HCT116 (cell line): ENCODE data around the gene LAPTM4A. TPM values are rescaled to one million over a fixed set of nuclear protein-coding genes. Genes with fewer than 3 reads are reported as not detected.
A peak's percentile ranks its signal among the peaks of the same experiment; 100 is the strongest.

Experiments used
- ATAC-seq: fragments of 200-7000 bp; cut with Tn5 transposase; 2 replicates; pipeline ENCODE4 v1.9.1; 2020; ENCODE audit warnings: mild to moderate bottlenecking, moderate library complexity
- BruUV-seq: library from RNA; stranded (reverse); fragments of 400-500 nt; replicated peaks from 2 replicates; lab custom pipeline; 2021; lab: Mats Ljungman, UMichigan
- CTCF ChIA-PET: fragments of 300-600 bp; sonication (Branson Sonifier 250); formaldehyde crosslinking; loops from one replicate; lab custom pipeline; 2021; ENCODE audit warnings: antibody characterized with exemption; lab: Charles Lee
- POLR2A ChIA-PET: fragments of 300-600, 350-600 bp; sonication (Branson Sonifier 250); formaldehyde crosslinking; loops from one replicate; lab custom pipeline; 2021; ENCODE audit warnings: antibody characterized with exemption; lab: Charles Lee
- RAD21 ChIA-PET, 2 experiments: fragments of 300-600 bp; sonication (Branson Sonifier 250); formaldehyde crosslinking; loops; one replicate each; lab custom pipeline; 2023; ENCODE audit warnings: low total read pairs in 2 of 2; ENCODE audit not compliant: uncharacterized antibody in 2 of 2, unreplicated experiment in 2 of 2, low non-redundant PET in 1 of 2; lab: Charles Lee
- DNase-seq: peaks from one replicate; pipeline ENCODE4 v3.0.0-alpha.2; 2010; ENCODE audit warnings: low read depth, low spot score
- H2AFZ ChIP-seq: fragments of 200-600 bp; shearing (Covaris generic), sonication (generic); 2 replicates; pipeline ENCODE4 v1.6.1; 2017; ENCODE audit warnings: low read depth, mixed run types, mixed read lengths, antibody characterized with exemption, low read length; ENCODE audit not compliant: poor library complexity, severe bottlenecking
- H3K27ac ChIP-seq: 2 replicates; pipeline ENCODE4 v1.5.1; 2012; ENCODE audit warnings: low read depth, low read length
- H3K27me3 ChIP-seq: fragments of 200-600 bp; sonication (generic); 2 replicates; pipeline ENCODE4 v1.6.1; 2016; ENCODE audit warnings: mixed run types, low read length, mixed read lengths; ENCODE audit not compliant: insufficient read depth
- H3K36me3 ChIP-seq, 2 experiments: fragments of 200-500 bp in 1 of 2; fragments of 200-600 bp in 1 of 2; sonication (Bioruptor generic) in 1 of 2; sonication (generic) in 1 of 2; 2 replicates each; pipeline versions ENCODE4 v1.5.1 to v1.6.1; 2014 to 2016; ENCODE audit warnings: low read length in 2 of 2, inconsistent platforms in 1 of 2, mixed read lengths in 1 of 2, mixed run types in 1 of 2; ENCODE audit not compliant: insufficient read depth in 2 of 2, control insufficient read depth in 1 of 2
- H3K4me1 ChIP-seq, 2 experiments: fragments of 200-600 bp in 1 of 2; sonication (generic) in 1 of 2; 2 replicates each; pipeline versions ENCODE4 v1.5.1 to v1.6.1; 2012 to 2017; ENCODE audit warnings: low read length in 2 of 2, inconsistent platforms in 1 of 2, mild to moderate bottlenecking in 1 of 2, mixed read lengths in 1 of 2, mixed run types in 1 of 2, moderate library complexity in 1 of 2; ENCODE audit not compliant: insufficient read depth in 2 of 2, control insufficient read depth in 1 of 2
- H3K4me2 ChIP-seq: fragments of 200-600 bp; sonication (generic); 2 replicates; pipeline ENCODE4 v1.6.1; 2017; ENCODE audit warnings: mixed run types, low read length, mixed read lengths
- H3K4me3 ChIP-seq, 2 experiments: fragments of 200-600 bp in 1 of 2; sonication (generic) in 1 of 2; replicated peaks in 1 of 2; 2 replicates each; pipeline ENCODE4 v1.5.1; 2011 to 2016; ENCODE audit warnings: low read length in 2 of 2, control low read depth in 1 of 2, low read depth in 1 of 2, mild to moderate bottlenecking in 1 of 2, mixed read lengths in 1 of 2, mixed run types in 1 of 2
- H3K79me2 ChIP-seq: fragments of 200-600 bp; sonication (generic); 2 replicates; pipeline ENCODE4 v1.6.1; 2017; ENCODE audit warnings: mild to moderate bottlenecking, mixed run types, low read length, moderate library complexity, mixed read lengths; ENCODE audit not compliant: insufficient read depth
- H3K9ac ChIP-seq: fragments of 200-600 bp; sonication (generic); 2 replicates; pipeline ENCODE4 v1.6.1; 2016; ENCODE audit warnings: low read length, mixed read lengths
- H3K9me2 ChIP-seq: fragments of 200-600 bp; sonication (generic), shearing (Covaris generic); 2 replicates; pipeline ENCODE4 v1.6.1; 2017; ENCODE audit warnings: mixed run types, mild to moderate bottlenecking, moderate library complexity; ENCODE audit not compliant: insufficient read depth
- H3K9me3 ChIP-seq, 2 experiments: fragments of 200-500 bp in 1 of 2; fragments of 200-600 bp in 1 of 2; sonication (Bioruptor generic) in 1 of 2; sonication (generic) in 1 of 2; 2 replicates each; pipeline ENCODE4 v1.6.1; 2014 to 2017; ENCODE audit warnings: low read length in 2 of 2, mixed read lengths in 2 of 2, inconsistent platforms in 1 of 2, low read depth in 1 of 2, mild to moderate bottlenecking in 1 of 2, mixed run types in 1 of 2, moderate library complexity in 1 of 2; ENCODE audit not compliant: control insufficient read depth in 1 of 2, insufficient read depth in 1 of 2
- H4K20me1 ChIP-seq: fragments of 200-600 bp; sonication (generic), shearing (Covaris generic); 2 replicates; pipeline ENCODE4 v1.6.1; 2017; ENCODE audit warnings: mixed run types, mild to moderate bottlenecking, moderate library complexity; ENCODE audit not compliant: insufficient read depth
- CEBPB ChIP-seq: IDR thresholded peaks from 2 replicates; pipeline ENCODE4 v1.6.1; 2012; ENCODE audit warnings: low read depth
- EGR1 ChIP-seq: IDR thresholded peaks from 2 replicates; pipeline ENCODE4 v1.6.1; 2012; ENCODE audit warnings: low read depth
- ELF1 ChIP-seq: IDR thresholded peaks from 2 replicates; pipeline ENCODE4 v1.6.1; 2012; ENCODE audit warnings: low read depth, borderline replicate concordance
- EZH2 ChIP-seq: fragments of 200-600 bp; sonication (generic); IDR thresholded peaks from 2 replicates; pipeline ENCODE4 v1.6.1; 2017; ENCODE audit warnings: antibody characterized with exemption, mixed run types
- EZH2phosphoT487 ChIP-seq: fragments of 200-600 bp; IDR thresholded peaks from 2 replicates; pipeline ENCODE4 v1.6.1; 2018; ENCODE audit warnings: antibody characterized with exemption, borderline replicate concordance
- FOSL1 ChIP-seq: IDR thresholded peaks from 2 replicates; pipeline ENCODE4 v1.6.1; 2012; ENCODE audit warnings: low read depth
- JUND ChIP-seq: IDR thresholded peaks from 2 replicates; pipeline ENCODE4 v1.6.1; 2012
- POLR2A ChIP-seq: IDR thresholded peaks from 2 replicates; pipeline ENCODE4 v1.7.0; 2011; ENCODE audit warnings: borderline replicate concordance; ENCODE audit not compliant: insufficient read depth, insufficient read length; ENCODE audit errors: extremely low read depth
- SP1 ChIP-seq: IDR thresholded peaks from 2 replicates; pipeline ENCODE4 v1.6.1; 2012; ENCODE audit warnings: low read depth
- SRF ChIP-seq: IDR thresholded peaks from 2 replicates; pipeline ENCODE4 v1.6.1; 2012; ENCODE audit warnings: low read depth
- TCF7L2 ChIP-seq: IDR thresholded peaks from 2 replicates; pipeline ENCODE4 v1.7.0; 2011; ENCODE audit warnings: borderline replicate concordance, inconsistent platforms; ENCODE audit not compliant: insufficient read depth, insufficient read length; ENCODE audit errors: extremely low read depth
- YY1 ChIP-seq: IDR thresholded peaks from 2 replicates; pipeline ENCODE4 v1.6.1; 2011; ENCODE audit warnings: low read length, low read depth, moderate library complexity, mild to moderate bottlenecking; ENCODE audit not compliant: insufficient replicate concordance; ENCODE audit errors: extremely low read depth
- ZFX ChIP-seq: fragments of 450-650 bp; IDR thresholded peaks from 2 replicates; pipeline ENCODE4 v1.6.1; 2017
- ZNF274 ChIP-seq: fragments of 200-500 bp; sonication (Bioruptor generic); IDR thresholded peaks from 2 replicates; pipeline ENCODE4 v1.6.1; 2014; ENCODE audit warnings: mild to moderate bottlenecking, low read depth, low read length, inconsistent platforms
- intact Hi-C: fragments of 100-400 bp; cut with micrococcal nuclease; formaldehyde crosslinking; loops from 2 replicates; pipeline ENCODE4 v1.10.0; 2022
- total RNA-seq: library from RNA; stranded (reverse); gene quantifications from one replicate; pipeline ENCODE4 v1.2.1, GENCODE V29; 2021; ENCODE audit not compliant: unreplicated experiment
- TF ChIP-seq, protein P1 (sequence below): IDR thresholded peaks from 2 replicates; pipeline ENCODE4 v1.6.1; 2012
- TF ChIP-seq, protein P2 (sequence below): IDR thresholded peaks from 2 replicates; pipeline ENCODE4 v1.6.1; 2011; ENCODE audit warnings: mild to moderate bottlenecking, low read length, moderate library complexity; ENCODE audit not compliant: insufficient replicate concordance; ENCODE audit errors: extremely low read depth
- TF ChIP-seq, protein P3 (sequence below), 3 experiments: fragments of 200-600 bp in 1 of 3; sonication (generic) in 1 of 3; IDR thresholded peaks in 2 of 3; conservative IDR thresholded peaks in 1 of 3; 2 replicates each; pipeline ENCODE4 v1.5.1; 2012 to 2017; ENCODE audit warnings: low read depth in 2 of 3, low read length in 2 of 3, antibody characterized with exemption in 1 of 3, borderline replicate concordance in 1 of 3, control low read depth in 1 of 3, mild to moderate bottlenecking in 1 of 3, mixed read lengths in 1 of 3, mixed run types in 1 of 3, moderate library complexity in 1 of 3; ENCODE audit not compliant: insufficient read depth in 1 of 3
- TF ChIP-seq, protein P4 (sequence below): IDR thresholded peaks from 2 replicates; pipeline ENCODE4 v1.6.1; 2012; ENCODE audit warnings: low read depth
- TF ChIP-seq, protein P5 (sequence below): IDR thresholded peaks from 2 replicates; pipeline ENCODE4 v1.6.1; 2012

The LAPTM4A gene
- total RNA-seq, 1 experiment from 2014 or later: 84.5 TPM

DNA sequence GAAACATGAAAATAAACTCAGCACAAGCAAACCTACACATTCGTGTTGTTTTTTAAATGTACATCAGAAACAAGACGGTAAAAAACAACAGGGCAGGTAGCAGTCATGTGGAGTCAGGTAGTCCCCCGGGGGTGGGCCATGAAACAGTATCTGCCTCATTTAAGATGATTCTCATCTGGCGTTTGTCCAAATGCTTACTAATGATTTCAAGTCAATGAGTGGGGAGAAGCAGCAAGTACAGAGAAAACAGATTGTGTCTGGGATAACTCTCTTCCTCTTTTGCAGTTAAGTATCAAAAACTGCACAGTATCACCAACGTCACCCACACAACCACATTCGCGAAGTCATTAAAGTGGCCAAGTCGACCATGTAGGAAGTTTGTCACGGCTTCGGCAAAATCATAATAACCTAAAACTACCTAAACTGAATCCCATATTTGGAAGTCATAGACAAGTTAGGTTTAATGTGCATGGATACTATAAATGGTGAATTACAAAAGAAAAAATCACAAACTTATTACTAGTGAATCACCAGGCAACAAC lies 1.3 kb downstream of the LAPTM4A start:
- peak overlapping the region; percentile 82 to 85 for H3K4me3 ChIP-seq
- H3K27me3 ChIP-seq: no peaks in the 10 kb centered on the region
- no peaks in the 10 kb centered on the region for H3K9me3 ChIP-seq
- H4K20me1 ChIP-seq: no peaks in the 10 kb centered on the region
- H3K79me2 ChIP-seq: peaks cover 55% of the 10 kb centered on the region
- ChIA-PET POLR2A (interaction anchor here (1.9 kb wide), 1 partner anchor 9 kb away, joined by 7 read pairs; no protein-coding TSS in a partner anchor), CTCF (no interaction called here), RAD21 (no interaction called here)
- H3K4me2 ChIP-seq: peak overlapping the region; percentile 83
- ATAC-seq (no peak), DNase-seq (no peak)
- no peak overlapping the region for H3K27ac ChIP-seq
- BruUV-seq: no TSS peak
- no peak overlapping the region for H2AFZ ChIP-seq
- TF ChIP-seq ZFX: no peak
- no peak for TF ChIP-seq POLR2A
- no peak for TF ChIP-seq SRF
- TF ChIP-seq ELF1: no peak
- TF ChIP-seq, protein P1, sequence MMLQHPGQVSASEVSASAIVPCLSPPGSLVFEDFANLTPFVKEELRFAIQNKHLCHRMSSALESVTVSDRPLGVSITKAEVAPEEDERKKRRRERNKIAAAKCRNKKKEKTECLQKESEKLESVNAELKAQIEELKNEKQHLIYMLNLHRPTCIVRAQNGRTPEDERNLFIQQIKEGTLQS: no peak
- no peak for TF ChIP-seq JUND
- no peak for TF ChIP-seq EZH2
- no peak for TF ChIP-seq TCF7L2
- TF ChIP-seq EZH2phosphoT487: no peak
- TF ChIP-seq SP1: no peak
- no peak for TF ChIP-seq CEBPB
- TF ChIP-seq, protein P2, sequence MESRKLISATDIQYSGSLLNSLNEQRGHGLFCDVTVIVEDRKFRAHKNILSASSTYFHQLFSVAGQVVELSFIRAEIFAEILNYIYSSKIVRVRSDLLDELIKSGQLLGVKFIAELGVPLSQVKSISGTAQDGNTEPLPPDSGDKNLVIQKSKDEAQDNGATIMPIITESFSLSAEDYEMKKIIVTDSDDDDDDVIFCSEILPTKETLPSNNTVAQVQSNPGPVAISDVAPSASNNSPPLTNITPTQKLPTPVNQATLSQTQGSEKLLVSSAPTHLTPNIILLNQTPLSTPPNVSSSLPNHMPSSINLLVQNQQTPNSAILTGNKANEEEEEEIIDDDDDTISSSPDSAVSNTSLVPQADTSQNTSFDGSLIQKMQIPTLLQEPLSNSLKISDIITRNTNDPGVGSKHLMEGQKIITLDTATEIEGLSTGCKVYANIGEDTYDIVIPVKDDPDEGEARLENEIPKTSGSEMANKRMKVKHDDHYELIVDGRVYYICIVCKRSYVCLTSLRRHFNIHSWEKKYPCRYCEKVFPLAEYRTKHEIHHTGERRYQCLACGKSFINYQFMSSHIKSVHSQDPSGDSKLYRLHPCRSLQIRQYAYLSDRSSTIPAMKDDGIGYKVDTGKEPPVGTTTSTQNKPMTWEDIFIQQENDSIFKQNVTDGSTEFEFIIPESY: no peak
- TF ChIP-seq, protein P3, sequence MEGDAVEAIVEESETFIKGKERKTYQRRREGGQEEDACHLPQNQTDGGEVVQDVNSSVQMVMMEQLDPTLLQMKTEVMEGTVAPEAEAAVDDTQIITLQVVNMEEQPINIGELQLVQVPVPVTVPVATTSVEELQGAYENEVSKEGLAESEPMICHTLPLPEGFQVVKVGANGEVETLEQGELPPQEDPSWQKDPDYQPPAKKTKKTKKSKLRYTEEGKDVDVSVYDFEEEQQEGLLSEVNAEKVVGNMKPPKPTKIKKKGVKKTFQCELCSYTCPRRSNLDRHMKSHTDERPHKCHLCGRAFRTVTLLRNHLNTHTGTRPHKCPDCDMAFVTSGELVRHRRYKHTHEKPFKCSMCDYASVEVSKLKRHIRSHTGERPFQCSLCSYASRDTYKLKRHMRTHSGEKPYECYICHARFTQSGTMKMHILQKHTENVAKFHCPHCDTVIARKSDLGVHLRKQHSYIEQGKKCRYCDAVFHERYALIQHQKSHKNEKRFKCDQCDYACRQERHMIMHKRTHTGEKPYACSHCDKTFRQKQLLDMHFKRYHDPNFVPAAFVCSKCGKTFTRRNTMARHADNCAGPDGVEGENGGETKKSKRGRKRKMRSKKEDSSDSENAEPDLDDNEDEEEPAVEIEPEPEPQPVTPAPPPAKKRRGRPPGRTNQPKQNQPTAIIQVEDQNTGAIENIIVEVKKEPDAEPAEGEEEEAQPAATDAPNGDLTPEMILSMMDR (IDR thresholded peaks at IDR 0.05 in 2 of 3, conservative IDR thresholded peaks at IDR 0.05 in 1 of 3; ENCODE audit: borderline replicate concordance in 1 of 3, insufficient read depth in 1 of 3, low read depth in 2 of 3, low read length in 2 of 3): no peak
- TF ChIP-seq, protein P4, sequence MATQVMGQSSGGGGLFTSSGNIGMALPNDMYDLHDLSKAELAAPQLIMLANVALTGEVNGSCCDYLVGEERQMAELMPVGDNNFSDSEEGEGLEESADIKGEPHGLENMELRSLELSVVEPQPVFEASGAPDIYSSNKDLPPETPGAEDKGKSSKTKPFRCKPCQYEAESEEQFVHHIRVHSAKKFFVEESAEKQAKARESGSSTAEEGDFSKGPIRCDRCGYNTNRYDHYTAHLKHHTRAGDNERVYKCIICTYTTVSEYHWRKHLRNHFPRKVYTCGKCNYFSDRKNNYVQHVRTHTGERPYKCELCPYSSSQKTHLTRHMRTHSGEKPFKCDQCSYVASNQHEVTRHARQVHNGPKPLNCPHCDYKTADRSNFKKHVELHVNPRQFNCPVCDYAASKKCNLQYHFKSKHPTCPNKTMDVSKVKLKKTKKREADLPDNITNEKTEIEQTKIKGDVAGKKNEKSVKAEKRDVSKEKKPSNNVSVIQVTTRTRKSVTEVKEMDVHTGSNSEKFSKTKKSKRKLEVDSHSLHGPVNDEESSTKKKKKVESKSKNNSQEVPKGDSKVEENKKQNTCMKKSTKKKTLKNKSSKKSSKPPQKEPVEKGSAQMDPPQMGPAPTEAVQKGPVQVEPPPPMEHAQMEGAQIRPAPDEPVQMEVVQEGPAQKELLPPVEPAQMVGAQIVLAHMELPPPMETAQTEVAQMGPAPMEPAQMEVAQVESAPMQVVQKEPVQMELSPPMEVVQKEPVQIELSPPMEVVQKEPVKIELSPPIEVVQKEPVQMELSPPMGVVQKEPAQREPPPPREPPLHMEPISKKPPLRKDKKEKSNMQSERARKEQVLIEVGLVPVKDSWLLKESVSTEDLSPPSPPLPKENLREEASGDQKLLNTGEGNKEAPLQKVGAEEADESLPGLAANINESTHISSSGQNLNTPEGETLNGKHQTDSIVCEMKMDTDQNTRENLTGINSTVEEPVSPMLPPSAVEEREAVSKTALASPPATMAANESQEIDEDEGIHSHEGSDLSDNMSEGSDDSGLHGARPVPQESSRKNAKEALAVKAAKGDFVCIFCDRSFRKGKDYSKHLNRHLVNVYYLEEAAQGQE: no peak
- no peak for TF ChIP-seq ZNF274
- TF ChIP-seq YY1: no peak
- no peak for TF ChIP-seq FOSL1
- TF ChIP-seq, protein P5, sequence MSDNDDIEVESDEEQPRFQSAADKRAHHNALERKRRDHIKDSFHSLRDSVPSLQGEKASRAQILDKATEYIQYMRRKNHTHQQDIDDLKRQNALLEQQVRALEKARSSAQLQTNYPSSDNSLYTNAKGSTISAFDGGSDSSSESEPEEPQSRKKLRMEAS: no peak
- no peak for TF ChIP-seq EGR1
- H3K9ac ChIP-seq: peak overlapping the region; percentile 85
- intact Hi-C loops: loop anchor here (2.0 kb wide), 1 partner anchor 301 kb away; the partner anchor contains the start of gene PUM2
- H3K36me3 ChIP-seq: no peaks in the 10 kb centered on the region
- H3K4me1 ChIP-seq: peaks cover 8 to 22% of the 10 kb centered on the region in 2 experiments
- no peaks in the 10 kb centered on the region for H3K9me2 ChIP-seq
